ENCODE measurements around the gene ATXN7L1.
"Not testable (repeated sequence)": the region's sequence is repeated elsewhere in the genome, so short reads cannot be mapped to it uniquely, and the experiment has no call there.

The ATXN7L1 gene

GRCh38 chr7:105800442-105800841 lies 76.0 kb downstream of the ATXN7L1 start:
- DNase-seq, result no peak

DNA sequence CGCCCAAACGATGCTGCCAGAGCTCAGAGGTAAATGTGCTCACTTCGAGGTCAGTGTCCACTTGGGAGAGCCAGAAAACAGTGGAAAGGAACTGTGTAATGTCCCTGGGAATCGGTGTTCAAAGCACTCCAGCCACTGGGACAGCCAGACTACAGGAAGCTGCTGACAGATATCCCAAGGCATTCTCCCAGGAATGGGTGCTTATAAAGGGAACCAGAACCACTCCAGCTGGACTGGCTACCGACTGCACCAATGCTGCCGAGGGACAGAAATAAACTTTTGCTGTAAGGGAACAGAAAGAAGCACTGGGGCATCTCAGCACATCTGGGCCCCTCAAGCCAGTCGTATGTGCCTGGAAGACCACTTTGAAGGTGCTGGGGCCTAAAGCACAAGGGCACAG lies 76.7 kb downstream of the ATXN7L1 start:
- no peak for DNase-seq

- DNase-seq, result no peak
Measured at GRCh38 chr7:105799006-105799405, 77.4 kb downstream of the ATXN7L1 start.

DNA sequence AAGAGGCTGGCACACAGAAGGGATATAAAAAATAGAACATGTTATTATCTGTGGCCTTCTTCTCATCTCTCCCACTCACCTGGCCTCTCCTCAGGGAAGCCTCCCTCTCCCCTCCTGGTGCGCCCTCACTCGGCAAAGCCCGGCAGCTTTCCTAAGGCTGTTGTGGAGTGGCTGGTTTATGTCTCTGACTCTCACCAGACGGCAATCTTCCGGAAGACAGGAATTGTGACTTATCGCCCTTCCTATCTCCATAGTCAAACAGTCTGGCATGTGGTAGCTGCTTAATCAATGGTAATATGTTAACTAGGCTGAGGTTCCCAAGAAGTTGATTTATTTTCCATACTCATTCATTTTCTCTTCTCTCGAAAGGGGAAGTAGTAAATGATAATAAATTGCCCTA lies 78.7 kb downstream of the ATXN7L1 start:
- DNase-seq, result no peak

DNA sequence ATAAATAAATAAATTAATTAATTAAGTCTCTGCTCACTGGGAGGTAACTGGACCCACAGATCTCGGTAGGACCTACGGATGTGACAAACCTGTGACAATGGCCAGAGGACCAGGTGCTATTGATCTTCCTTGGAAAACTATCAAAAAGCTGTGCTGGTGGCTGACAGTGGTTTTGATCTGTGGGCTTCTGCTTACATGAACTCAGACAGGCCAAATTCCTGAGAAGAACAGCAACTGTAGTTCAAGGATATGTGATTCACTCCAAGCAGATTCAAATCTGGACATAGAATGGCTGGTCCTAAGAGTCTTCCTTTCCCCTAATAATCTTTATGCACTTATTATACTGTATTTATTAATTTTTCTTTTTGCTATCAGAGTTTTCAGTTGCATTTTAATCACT lies 80.0 kb downstream of the ATXN7L1 start:
- DNase-seq, result no peak

DNA sequence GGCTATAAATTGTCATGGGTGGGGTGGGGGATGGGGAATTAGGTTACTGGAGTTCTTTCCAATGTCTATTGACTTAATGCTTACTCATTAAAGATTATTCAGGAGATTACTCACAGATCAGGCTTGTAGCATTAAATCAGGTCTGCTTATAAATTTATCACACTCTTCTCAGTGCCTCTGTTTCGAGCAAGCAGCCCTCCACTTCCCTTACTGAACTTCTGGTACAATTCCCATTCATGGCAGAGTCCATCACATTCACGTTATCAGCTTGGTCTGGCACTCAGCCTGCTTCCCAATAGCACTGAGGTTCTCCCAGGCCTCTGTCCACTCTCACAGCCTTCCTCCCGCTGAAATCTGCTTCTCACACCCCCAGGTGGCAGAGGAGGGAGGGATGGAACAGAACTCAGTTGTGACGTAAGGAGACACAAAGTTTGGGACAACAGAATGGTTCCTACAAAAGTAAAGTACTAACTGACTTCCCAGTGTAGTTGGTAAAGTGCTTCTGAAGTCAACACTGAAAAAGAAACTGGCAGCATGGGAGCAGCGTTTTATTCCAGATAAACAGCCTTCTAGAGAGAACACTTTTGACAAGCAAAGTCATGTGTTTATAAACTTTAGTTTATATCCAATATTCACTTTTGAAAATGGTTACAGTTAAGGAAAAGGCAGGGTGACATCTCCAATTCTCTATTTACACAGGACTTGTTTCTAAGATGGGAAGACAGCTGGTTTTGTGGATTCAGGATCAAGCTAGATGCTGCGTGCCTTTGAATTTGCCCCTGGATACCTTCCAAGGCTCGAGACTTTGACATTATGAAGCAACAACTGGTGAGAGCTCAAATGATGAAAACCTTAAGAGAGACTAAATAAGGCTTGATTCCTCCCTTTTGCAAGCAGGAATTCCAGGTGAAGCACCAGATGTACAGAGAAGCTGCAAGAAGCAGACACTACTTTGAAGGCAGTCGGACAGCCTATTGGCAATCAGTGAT lies 81.4 kb downstream of the ATXN7L1 start:
- DNase-seq, result no peak

DNA sequence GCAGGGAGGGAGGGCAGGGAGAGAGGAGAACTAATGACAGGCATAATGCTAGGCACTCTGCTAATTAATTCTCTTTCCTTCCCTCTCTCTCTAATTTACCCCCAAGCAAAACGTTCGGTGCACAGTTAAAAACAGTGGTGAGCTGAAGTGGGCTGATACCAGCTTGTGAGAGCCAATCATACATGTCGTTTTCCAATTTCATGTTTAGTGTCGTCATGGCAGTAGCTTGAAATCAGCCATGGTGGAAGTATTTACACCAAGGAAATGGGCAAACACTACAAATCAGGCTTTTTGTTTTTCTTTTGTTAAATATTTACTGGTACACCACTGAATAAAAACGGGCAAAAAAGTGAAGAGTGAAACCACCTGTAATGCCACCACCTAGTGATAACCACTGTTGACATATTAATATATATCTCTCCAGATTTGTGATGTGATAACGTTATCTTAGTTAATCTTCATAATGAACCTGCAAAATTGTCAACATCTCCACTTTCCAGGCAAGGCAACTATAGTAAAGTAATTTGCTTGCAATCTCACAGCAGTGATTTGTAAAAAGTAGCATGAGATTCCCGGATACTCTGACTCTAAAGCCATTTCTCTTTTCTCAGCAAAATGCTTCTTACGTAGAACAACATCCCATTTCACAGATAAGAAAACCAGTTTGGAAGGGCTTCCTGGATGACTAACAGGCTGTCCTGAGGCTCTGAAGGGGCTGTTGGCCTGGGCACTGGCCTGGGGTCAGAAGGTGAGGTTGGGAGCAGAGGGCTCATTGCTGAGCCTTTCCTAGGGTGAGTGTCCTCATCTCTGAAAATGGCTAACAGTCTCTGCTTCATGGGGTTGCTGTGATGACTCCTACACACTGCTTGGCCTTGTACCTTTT lies 83.7 kb downstream of the ATXN7L1 start:
- no peak for DNase-seq

GRCh38 chr7:105791926-105792325 lies 84.5 kb downstream of the ATXN7L1 start:
- no peak for DNase-seq

DNA sequence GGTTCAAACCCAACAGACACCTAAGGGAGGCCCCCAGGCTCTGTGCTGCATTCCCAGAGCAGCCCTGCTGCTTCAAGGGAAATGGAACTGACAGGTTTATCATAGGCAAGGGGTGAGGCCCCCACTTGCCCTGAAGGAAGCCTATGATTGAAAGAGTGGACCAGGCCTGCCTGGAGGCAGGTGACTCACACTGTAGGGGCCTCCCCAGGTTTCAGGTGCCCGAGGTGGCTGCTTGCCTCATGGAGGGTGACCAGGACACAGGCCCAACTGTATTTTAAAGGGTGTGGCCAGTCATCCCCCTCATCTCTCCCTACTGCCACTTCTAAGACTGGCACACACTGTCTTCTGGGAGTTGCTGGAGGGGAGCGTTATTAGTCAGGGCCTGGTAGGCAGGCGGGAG lies 85.4 kb downstream of the ATXN7L1 start:
- no peak for DNase-seq

- not testable (repeated sequence) for DNase-seq
Measured at GRCh38 chr7:105790452-105790851, 85.9 kb downstream of the ATXN7L1 start.

GRCh38 chr7:105788816-105789349 lies 87.5 kb downstream of the ATXN7L1 start:
- no peak for DNase-seq

- no peak for DNase-seq
Measured at GRCh38 chr7:105788356-105788755, 88.0 kb downstream of the ATXN7L1 start.

- DNase-seq, result no peak
Measured at GRCh38 chr7:105787793-105788192, 88.6 kb downstream of the ATXN7L1 start.

DNA sequence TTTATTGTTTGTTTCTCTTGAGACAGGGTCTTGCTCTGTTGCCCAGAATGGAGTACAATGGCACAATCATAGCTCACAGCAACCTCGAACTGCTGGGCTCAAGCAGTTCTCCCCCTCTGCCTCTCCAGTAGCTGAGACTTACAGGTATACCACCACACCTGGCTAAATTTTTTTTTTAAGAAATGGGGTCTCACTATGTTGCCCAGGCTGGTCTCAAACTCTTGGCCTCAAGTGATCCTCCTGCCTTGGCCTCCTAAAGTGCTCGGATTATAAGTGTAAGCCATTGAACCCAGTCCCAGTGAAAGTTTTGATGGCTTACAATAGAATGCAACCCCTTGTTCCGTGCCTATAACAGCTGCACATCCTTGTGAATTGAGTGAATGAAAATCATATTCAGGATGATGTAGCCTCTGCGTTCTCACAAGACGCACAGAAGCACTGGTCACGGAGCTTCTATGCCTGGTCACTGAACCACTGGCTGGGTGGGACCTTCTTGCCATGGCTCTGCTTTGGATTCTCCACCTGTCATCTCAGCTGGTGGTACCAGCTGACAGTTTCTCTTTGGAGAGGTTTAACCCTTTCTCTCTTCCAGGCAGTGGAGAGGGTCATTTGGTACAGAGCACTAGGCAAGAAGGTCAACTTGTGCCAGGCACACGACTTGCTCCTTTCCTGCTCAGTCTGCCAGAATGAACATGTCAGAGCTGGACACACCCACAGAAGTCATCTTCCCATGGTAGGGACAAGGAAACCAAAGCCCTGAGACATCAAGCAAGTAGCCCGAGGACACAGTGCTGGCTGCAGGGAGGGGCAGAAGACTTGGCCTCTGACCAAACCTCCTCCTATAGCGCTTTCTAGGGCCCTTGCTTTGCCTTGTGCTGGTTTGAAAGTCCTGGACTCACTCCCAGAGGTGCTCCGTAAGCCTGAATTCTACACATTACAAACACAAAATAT lies 89.6 kb downstream of the ATXN7L1 start:
- no peak for DNase-seq

DNA sequence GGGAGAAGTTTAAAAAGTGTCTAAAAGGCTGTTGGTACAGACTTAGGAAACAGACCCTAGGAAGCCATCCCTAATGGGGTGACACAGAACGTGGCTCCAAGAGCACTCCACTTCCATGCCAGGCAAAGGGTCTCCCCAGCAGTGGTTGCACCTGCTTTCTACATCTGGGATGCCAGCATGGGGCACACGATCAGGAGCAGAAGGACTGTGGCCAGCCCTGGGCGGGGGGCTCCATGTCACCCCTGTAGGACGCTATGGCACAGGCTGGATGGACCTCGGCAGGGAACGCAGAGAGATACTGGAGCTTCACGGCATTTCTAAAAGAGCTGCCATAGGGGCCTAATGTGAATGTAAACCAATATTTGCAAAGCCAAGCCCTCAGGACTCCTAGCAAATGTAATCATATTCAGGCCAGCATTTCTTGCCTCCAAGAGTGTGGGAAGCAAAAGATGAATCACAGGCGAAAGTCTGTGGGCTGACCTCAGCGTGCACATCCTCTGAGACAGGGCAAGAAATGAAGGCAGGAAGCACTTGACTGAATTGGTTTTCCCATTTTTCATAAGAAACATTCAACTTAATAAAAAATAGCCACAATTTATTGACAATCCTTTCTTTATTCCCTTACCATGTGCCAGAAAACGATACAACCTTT lies 93.9 kb downstream of the ATXN7L1 start:
- no peak for DNase-seq

DNA sequence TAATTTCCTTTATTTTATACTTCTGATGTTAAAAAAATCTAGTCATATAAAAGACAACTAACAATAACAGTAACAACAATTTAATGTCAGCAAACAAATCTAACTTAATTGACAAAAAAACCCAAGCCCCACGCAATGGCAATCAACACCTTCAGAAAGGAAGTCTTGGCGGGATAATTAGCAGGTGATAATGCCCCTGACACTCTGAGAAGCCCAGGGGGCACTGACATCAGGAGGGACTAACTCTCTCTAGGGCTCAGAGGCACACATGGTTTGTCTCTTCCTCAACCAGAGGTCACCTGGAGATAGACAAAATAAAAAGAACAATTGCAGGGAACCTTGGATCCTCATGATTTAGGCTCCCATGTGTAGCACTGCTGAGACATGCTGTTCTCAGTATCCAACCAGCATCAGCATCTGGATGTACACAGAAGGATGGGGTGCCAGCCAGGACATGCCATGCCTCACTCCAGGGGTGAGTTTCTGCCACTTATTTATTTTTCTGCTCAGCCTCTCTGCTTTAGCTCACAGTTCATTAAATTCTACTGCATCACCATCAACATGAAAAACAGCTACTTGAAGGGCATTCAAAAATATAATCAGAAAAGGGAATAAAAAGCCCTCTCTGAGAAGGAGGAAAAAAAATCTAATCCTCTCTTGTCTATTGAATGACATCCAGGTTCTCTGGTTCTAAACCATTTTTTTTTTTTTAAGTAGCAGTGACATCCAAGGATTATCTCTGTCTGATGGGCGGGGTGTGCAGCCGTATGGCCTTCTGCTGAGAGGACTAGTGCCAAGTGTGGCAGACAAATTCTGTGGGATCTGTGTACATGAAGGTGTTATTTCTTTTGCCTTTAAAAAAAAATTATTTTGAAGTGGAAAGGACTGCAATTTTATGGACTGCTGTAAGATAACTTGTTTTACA lies 96.3 kb downstream of the ATXN7L1 start:
- DNase-seq, result no peak

DNA sequence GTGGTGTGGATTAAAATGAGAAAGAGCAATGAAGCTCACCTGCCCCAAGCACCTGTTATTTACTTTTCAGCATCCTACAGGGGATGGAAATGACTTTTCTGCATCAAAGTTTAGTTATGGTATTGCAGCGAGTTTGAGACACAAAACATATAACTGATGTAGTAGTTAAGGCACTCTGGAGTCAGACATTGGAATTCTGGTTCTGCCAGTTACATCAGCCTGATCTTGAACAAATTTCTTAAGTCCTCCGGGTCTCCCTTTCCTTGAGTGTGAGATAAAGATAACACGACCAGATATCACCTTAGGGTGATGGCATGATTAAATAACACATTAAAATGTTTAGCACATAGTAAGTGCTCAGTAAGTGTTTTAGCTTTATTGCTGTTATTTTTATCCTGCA lies 97.4 kb downstream of the ATXN7L1 start:
- DNase-seq, result no peak

- DNase-seq, result no peak
Measured at GRCh38 chr7:105776986-105777910, 99.2 kb downstream of the ATXN7L1 start.

- DNase-seq, result no peak
Measured at GRCh38 chr7:105776068-105776790, 100.2 kb downstream of the ATXN7L1 start.
